K562 (cell line): ENCODE data around the gene ZFYVE27.

Source experiments
- HNRNPK ChIP-seq: fragments of 200-400 bp; formaldehyde crosslinking; IDR thresholded peaks from one replicate; pipeline ENCODE4 v1.6.1; 2018; ENCODE audit warnings: mild to moderate bottlenecking, low read depth, low read length; ENCODE audit not compliant: poor library complexity, severe bottlenecking
- NR1H2 ChIP-seq: sonication (generic); formaldehyde crosslinking; IDR thresholded peaks from 2 replicates; pipeline ENCODE4 v1.4.0; 2020; ENCODE audit warnings: mild to moderate bottlenecking, missing genetic modification reagents
- POLR2A ChIP-seq: fragments of 450-650 bp; conservative IDR thresholded peaks from 2 replicates; pipeline ENCODE4 v1.6.1; 2016
- SP1 ChIP-seq: sonication (generic); formaldehyde crosslinking; IDR thresholded peaks from 2 replicates; pipeline ENCODE4 v1.8.1; 2022; ENCODE audit warnings: mild to moderate bottlenecking, missing genetic modification reagents
- ZNF224 ChIP-seq: sonication (generic); formaldehyde crosslinking; IDR thresholded peaks from 2 replicates; pipeline ENCODE4 v1.8.0; 2022; ENCODE audit warnings: mild to moderate bottlenecking, missing genetic modification reagents

- TF ChIP-seq POLR2A: no peak
- no peak for TF ChIP-seq HNRNPK
- TF ChIP-seq NR1H2 (CRISPR knock-in tag): no peak
- TF ChIP-seq ZNF224 (CRISPR knock-in tag): no peak
- no peak for TF ChIP-seq SP1
Observed at GRCh38 chr10:97738616-97739015, 1.7 kb downstream of the ZFYVE27 start.
